NCI-H524 (cell line): ENCODE measurements around the gene SP1.
A peak's percentile ranks its signal among the peaks of the same experiment; 100 is the strongest.
"Not testable (repeated sequence)": the region's sequence is repeated elsewhere in the genome, so short reads cannot be mapped to it uniquely, and the experiment has no call there.

Experiments
- DNase-seq, 2 experiments: peaks; one replicate each; lab custom pipeline; 2025; lab: John Stamatoyannopoulos, UW

Gene SP1

DNA sequence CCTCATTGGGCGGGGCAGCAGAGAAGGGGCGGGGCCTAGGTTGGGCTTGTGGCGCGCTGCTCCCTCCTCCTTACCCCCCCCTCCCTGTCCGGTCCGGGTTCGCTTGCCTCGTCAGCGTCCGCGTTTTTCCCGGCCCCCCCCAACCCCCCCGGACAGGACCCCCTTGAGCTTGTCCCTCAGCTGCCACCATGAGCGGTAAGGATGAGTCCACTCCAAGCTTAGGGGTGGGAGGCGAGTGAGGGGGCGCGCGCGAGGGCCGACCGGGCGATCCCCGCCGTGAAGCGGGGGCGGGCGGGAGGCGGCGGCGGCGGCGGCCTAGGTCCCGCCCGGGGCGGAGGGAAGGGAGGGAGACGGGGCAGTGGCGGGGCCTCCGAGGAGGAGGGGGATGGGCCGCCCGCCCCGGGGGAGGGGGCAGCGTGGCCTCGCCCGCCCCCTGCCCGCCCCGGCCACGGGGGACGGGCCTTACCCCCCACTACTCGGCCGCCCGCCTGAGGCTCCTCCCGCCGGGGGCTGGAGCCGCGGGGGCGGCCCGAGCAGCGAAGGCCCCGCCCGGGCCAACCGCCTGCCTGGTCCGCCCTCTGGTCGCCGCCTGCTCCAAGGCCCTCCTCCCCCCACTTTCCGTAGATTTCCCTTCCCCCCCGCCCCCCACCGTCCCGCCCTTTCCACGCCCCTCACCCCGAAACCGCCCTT is at the start of gene SP1:
TSS of gene SP1 (plus strand) at position 73 of the 690 bp plus-strand sequence. CDS start at position 189, 116 bp downstream.
- peak; percentile 51 to 80 for DNase-seq

DNA sequence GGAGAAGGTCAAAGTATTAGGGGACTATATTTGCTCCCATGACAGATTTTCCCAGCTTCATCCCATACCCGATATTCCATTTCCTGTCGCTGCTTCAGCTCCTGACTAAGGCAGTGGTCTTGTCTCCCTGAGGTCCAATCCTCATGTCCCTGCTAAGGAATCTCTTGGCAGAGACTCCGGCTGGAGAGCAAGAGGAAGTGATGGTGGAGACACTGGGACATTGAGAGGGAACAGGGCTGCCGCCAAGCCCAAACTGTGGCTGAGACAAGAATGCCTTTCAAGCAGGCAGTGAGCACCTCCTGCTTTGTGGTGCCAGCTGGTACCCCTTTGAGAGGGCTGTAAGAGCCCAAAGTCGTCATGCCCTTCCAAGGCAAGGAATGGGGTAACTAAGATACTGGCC is 49.3 kb upstream of the SP1 start:
- no peak for DNase-seq

DNA sequence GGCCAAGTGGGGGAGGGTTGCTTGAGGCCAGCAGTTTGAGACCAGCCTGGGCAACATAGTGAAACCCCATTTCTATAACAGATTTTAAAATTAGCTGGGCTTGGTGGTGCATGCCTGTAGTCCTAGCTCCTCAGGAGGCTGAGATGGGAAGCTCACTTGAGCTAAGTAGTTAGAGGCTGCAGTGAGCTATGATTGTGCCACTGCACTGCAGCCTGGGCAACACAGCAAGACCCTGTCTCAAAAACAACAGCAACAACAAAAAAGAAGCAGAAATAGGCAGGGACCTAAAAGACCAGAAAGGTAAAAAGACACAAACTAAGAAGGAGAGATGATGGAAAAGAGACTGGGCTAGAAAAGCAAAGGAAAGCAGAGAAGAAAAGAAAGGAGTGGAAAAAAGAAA is 47.6 kb upstream of the SP1 start:
- DNase-seq = not testable (repeated sequence)

DNA sequence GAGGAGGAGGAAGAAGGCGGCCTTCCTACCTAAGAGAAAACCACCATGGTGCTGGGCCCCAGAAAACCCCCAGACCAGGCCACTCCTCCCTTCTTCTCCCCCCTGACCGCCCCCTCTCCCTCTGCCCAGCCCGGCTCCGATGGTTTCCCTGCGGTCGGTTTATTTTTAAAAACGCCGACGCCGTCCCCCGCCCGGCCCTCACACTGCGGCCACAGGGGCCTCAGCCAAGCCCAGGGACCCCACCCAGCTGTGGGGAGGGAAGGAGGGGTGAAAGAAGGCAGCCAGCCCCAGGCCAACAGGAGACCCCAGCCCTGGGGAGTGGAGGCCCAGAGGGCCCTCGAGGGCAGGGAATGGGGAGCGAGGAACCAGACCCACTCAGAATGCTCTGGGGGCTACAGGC is 47.2 kb upstream of the SP1 start:
- DNase-seq = no peak

DNA sequence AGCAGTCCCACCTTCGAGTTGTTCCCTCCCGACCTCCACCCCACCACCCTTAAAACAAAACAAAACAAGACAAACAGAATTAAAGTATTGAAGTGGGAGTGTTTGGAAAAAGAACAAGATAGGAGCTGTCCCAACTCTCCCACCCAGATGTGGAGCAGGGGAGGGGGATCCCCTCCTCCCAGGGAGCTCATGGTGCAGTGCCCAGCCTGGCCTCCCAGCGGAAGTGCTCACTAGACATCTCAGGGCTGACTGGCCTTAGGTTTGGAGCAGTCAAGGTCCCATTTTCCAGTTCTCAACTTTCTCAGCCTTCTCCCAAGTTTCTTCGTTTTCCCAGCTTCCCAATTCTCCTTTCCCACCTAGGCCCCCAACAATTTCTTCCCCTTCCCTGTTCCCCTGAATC is 46.7 kb upstream of the SP1 start:
- DNase-seq = no peak

DNA sequence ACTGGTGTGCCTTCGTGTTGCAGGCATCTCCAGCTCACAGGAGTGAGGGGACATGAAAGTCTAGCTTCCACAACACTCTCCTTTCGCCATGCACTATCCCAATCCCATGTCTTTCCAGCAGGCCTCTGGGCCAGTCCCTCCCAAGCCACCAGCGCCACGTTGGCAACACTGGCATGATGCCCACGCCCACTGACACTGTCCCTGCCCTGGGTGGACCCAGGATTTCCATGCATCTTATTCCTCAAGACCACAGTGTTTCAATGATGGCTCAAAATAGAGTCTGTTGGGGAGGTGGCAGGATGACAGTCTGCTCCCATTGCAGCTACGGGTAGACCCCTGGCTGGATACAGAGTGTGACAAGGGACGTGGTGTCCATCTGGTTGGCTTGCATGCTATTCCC is 46.1 kb upstream of the SP1 start:
- DNase-seq = no peak

DNA sequence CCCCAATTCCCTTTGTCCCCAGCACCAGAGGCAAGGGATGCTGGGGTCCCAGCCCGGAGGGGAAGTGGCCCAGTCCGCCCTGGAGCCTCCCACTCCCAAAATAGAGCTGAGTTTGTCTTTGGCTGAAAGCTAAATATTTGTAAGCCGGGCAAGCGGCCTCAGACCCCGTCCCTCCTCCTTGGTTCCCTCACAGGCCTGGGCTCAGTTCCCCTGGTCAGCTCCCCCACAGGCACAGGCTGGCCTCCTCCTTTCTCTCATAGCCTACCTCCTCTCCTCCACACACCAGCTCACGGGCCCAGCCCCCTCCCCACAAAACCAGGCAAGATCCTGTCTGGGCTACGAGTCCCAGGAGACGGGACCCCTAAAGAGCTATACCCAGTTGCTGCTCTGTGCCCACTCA is 45.2 kb upstream of the SP1 start:
- no peak for DNase-seq

DNA sequence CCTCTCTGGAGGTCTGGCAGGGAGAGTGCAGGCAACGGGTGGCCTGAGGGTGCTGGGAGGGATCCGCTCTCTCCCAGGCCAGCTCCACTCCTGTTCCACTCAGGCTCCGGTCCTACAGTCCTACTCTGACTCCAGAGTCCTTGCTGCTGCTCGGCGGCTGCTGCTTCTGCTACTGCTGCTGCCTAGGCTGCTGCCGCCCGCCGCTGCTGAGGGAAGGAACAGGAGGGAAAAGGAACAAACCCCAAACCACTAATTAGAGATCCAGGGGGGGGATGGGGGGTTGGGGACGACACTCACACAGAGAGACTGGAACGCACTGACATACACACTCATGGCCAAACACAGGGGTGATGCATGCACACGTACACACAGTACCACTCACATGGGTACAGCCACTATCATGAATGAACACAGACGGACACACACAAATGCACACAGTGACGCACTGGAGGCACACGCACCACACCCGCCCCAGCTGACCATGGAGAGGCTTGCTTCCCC is 43.7 kb upstream of the SP1 start, which contains the start of gene SP7:
TSS of gene SP7 (minus strand) at position 174 of the 501 bp plus-strand sequence. CDS start 708 bp downstream, outside the sequence.
- DNase-seq = no peak

DNA sequence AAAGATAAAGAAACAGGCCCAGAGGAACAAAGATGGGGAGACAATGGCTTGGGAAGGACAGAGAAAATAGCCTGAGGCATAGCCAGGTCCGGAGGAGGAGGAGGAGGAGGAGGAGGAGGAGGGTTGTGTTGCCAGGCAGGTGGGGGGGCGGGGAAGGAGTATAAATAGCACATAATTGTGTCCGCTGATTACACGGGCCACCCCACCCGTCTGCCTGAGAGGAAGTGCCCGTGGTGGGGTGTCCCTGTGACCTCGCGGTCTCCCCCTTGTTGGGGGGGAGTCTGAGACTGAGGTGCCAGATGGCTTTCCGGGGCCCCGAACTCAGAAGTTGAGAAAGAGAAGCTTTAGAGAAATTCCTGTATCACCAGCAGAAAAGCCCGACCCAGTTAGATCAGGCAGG is 42.0 kb upstream of the SP1 start:
- no peak for DNase-seq

DNA sequence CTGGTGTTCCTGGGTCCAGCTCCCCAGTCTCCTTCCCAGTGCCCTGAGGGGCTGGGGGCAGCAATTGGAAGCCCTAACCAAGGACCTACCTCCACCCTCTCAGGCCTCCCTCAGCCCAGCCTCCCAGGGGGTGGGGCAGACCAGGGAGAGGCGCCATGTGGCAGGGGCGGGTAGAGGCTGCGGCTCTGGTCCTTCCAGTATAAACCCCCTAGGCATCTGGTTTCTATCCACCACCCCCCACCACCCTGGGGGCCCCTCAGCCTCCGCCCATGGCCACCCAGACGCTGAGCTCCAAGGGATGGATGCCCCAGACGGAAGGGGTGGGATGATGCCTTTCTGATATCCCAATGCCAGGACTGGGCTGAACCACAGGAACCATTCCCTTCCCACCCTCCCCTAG is 41.1 kb upstream of the SP1 start:
- DNase-seq = no peak

DNA sequence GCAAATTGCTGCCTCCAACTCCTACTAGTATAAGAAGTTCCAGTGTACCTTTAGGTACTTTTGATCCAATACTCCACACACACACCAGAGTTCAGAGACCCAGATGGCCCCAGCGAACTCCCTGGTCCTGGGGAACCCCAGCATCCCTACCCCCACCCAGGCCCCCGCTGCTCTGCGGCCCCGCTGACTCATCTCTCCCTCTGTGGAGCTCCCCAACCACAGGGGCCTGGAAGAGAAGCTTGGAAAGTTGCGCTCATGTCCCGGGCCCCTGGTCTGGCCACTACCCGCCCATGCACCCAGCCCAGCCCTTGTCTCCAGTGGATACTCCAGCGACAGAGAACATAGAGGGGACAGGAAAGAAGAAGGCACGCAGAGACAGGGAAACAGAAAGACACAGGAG is 39.6 kb upstream of the SP1 start:
- DNase-seq = no peak

DNA sequence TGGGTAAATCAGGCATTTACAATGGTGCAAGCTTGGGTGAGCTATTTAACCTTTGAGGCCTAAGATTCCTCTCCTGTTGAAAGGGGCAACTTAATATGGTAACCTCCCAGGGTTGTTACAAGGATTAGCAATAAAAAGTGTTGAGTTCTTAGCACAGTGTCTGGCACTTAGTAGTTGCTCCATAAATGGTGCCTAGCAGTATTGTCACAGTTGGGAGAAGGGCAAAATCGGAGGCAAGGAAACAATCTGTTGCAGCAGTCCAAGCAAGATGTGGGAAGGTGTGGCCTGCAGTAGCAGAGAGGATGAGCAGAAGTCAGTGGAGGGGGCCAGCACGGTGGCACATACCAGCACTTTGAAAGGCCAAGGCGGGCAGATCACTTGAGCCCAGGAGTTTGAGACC is 36.5 kb upstream of the SP1 start:
- no peak for DNase-seq

DNA sequence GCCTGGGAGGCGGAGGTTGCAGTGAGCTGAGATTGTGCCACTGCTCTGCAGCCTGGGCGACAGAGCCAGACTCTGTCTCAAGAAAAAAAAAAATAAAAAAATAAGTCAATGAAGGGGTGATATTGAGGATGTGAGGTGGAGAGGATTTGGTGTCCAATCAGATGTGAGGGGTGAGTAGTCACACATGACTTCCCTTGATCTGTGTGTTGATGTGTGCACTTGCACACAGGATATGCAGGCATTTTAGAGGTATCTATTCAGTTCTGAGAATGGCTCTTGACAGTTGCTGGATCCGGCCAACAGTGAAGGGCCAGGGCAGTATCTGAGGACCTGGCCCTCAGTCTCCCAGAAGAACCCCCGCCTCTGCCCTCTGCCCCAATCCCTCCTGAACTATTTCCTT is 36.0 kb upstream of the SP1 start:
- DNase-seq = no peak

DNA sequence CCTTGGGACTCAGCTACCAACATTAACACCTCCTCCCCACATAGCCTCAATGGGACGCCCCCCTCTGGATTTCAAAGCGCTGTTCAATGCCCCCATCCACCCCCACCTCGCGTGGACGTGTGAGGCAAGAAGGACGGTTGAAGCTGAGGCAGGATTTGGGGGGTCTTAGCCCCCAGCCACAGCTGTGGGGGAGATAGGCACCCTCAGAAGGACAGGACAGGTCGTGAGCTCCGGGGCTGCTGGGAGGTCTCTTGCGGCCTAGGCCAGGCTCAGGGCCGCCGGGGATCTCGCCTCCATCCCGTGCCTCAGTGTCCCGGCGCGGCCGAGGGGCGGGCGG is 35.5 kb upstream of the SP1 start:
- DNase-seq = no peak

DNA sequence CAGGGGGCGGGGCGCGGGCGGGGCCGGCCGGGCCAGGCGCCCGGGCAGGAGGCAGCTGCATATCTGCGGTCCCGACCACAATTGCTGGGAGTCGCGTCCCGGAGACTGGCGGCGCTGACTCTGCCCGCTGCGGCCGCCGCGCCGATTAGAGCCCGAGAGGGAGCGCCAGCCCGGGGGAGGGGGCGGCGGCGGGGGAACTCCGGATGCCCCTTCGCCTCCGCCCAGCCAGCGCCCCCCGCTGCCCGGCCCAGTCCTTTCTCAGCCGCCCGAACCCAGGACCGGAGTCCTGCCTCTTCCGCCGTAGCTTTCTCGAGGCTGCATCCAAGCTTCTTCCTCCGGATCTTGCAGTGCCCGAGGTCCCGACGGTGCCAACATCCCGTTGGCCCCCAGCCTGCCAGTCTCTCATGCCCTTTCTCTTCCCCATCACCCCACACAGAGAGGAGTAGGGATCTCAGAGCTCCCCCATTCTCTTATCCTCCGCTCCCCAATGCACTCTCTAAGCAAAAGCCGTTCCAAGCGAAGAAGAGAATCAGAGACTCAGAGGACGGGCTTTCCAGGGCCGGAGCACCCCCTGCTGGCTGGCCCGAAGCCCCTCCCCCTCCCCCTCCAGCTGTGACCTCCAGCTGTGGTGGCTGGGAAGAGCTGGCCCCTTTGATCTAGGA is 35.0 kb upstream of the SP1 start:
- peak in 1 of 2 experiments; percentile 54 for DNase-seq

DNA sequence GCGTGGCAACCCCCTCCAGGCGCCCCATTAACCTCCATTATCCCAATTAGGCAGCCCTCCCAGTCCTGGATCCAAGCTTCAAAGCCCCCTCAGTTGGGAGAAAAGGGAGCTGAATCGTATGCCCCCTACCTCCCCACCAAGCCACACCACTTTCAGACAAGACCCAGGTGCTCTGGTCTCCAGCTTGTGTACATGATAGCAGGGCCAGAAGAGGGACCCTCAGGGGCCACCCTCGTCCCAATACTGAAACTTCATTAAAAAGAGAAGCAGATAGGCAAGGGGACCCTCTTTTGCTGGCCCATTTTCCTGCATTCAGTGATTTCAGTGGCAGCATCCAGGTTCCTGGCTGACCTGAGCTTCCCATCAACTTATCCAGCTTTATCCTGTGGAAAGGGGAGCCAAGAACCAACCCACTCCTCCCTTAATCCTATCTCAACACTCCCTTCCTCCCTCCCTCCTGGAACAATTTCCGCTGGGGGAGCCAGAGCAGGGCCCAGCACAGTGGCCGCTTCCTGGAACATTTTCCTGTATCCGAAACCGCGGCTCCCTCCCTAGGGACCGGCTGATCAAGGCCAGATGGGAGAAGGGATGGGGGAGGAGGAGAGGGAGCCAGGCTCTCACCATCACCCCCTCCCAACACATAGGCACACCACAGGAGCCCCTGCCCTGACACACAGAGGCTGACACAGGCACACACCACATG is 34.3 kb upstream of the SP1 start:
- DNase-seq = peak; percentile 79 to 87

DNA sequence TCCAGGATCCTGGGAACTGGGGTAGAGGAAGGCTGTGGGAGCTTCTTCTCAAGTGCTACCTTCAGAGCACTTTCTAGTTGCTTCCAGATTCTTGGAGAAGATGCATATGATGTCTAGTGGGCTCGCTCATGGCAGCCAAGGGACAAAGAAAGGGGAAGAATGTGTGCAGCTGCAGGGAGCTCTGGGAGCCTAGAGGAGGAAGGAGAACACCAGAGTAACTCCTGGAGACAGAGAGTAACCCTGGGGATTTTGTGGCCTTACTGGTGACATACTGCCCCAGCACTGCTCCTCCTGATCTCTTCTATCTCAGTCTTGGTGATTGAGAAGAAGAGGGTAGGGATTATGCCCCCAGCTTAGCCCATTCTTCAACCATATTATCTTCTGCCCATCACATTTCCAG is 33.5 kb upstream of the SP1 start:
- DNase-seq = no peak

DNA sequence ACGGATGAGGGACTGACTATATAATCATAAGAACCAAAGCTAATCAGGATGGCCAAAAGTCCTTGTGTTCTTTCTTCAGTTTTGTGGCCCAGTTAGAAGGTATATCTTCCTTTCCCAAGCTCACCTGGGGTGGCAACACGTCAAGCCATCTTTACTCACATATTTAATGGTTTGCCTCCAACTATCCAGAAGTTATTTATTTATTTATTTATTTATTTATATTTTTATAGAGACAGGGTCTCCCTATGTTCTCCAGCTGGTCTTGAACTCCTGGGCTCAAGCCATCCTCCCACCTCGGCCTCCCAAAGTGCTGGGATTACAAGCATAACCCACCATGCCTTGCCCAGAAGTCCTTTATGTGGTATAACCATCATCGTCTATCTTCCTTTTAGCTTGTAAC is 32.1 kb upstream of the SP1 start:
- no peak for DNase-seq

DNA sequence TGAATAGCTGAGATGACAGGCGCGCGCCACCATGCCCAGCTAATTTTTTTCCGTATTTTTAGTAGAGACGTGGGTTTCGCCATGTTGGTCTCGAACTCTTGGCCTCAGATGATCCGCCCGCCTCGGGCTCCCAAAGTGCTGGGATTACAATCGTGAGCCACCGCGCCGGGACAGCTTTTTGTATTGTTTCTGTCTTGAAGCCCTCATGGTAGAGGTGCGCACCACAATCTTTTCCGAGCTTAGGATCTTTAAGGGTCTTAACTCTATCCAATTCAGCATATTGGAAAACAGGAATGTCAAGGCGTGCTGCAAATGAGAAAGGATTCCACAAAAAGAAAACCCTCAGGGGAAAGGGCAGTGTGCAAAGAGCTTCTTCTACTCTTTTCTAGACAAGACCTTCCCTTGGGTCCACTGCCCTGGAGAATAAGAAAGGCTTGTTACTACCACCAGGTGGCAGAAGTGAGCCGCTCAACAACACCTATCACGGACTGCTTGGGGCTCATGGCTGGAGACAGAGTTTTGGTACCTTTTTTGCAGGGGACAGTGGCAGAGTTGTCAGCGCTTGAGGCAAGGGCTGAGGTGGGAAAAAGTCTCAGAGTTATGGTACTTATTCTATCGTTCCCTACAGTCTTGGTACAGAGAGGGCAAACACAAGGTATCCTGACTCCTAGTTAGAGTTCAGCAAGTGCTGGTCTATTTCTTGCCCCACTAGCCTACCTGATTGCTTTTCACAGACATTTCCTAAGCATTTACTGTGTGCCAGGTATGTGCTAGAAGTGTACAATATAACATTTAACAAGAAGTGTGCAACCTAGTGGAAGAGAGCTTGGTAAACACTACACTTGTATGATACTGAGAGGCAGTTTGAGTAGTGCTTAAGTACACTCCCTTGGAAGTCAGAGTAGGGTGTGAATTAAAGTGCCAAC is 27.4 kb upstream of the SP1 start:
- DNase-seq = peak; percentile 61 to 82

DNA sequence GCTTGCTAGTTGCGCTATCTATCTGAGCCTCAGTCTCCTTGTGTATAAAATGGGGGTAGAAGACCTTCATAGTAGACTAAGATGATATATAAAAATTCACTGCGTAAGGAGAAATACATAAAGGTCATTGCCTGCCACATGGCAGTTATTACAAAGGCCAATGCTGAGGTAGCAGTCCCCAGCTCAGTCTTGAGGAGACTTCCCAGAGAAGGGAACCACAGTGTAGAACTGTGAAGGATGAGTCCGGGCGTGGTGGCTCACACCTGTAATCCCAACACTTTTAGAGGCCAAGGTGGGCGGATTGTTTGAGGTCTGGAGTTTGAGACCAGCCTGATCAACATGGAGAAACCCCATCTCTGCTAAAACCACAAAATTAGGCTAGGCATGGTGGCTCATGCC is 26.7 kb upstream of the SP1 start:
- DNase-seq = no peak

DNA sequence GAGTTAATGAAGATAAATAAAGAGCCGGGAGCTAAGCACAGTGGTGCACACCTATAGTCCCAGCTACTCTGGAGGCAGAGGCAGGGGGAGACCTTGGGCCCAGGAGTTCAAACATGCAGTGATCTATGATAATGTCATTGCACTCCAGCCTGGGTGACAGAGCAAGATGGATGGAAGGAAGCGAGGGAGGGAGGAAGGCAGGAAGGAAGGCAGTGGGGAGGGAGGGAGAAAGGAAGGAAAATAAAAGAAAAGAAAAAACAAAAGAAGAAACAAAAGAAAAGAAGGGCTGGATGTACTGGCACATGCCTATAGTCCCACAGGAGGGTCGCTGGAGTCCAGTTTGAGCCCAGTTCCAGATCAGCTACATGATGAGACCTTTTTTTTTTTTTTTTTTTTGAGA is 24.9 kb upstream of the SP1 start:
- DNase-seq = no peak

DNA sequence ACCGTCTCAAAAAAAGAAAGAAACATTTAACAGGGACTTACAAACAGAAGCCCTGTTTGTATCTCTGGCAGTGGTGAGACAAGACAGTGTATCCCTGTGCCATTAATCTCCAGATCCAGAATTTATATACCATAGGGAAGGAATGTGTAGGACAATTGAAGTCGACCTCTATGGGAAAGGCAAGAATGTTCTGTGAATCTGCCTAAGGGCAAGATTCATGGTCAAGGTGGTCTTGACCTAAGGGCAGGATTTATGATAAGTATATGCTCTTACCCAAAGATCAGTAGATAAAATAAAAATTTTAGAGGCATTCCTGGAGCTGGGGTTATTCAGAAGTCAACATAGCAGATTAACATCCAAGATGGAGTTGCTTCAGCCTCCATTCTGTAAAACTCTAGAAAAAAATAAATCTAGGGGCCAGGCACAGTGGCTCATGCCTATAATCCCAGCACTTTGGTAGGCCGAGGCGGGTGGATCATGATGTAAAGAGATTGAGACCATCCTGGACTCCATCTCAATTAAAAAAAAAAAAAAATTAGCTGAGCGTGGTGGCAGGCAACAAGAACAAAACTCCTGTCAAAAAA is 21.0 kb upstream of the SP1 start:
- DNase-seq = no peak
